Measurements from ENCODE around the gene CALM3. TPM values are rescaled to one million over a fixed set of nuclear protein-coding genes. Genes with fewer than 3 reads are reported as not detected.
"Not testable (repeated sequence)": the region's sequence is repeated elsewhere in the genome, so short reads cannot be mapped to it uniquely, and the experiment has no call there.

The CALM3 gene
- total RNA-seq, 1 experiment from 2014 or later = 484 TPM

DNA sequence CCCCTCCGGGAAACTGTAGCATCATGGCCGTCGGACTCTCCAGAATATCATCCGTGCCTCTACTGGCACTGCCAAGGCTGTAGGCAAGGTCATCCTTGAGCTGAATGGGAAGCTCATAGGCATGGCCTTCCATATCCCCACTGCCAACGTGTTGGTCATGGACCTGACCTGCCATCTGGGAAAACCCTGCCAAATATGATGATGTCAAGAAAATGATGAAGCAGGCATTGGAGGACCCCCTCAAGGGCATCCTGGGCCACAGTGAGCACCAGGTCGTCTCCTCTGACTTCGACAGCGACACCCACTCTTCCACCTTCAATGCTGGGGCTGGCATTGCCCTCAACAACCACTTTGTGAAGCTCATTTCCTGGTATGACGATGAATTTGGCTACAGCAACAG is 41.9 kb upstream of the CALM3 start:
- no peaks in the 10 kb centered on the region for H3K36me3 ChIP-seq (ENCODE audit: control insufficient read depth, insufficient read depth, low read length)
- no peak overlapping the region for H3K4me3 Mint-ChIP-seq (ENCODE audit: unreplicated experiment)
- intact Hi-C loops (cut with micrococcal nuclease; ENCODE audit: unreplicated experiment) = no loop called here
- POLR2A ChIA-PET = no interaction called here
- CTCF ChIA-PET = no interaction called here
- TF ChIP-seq, protein P1, sequence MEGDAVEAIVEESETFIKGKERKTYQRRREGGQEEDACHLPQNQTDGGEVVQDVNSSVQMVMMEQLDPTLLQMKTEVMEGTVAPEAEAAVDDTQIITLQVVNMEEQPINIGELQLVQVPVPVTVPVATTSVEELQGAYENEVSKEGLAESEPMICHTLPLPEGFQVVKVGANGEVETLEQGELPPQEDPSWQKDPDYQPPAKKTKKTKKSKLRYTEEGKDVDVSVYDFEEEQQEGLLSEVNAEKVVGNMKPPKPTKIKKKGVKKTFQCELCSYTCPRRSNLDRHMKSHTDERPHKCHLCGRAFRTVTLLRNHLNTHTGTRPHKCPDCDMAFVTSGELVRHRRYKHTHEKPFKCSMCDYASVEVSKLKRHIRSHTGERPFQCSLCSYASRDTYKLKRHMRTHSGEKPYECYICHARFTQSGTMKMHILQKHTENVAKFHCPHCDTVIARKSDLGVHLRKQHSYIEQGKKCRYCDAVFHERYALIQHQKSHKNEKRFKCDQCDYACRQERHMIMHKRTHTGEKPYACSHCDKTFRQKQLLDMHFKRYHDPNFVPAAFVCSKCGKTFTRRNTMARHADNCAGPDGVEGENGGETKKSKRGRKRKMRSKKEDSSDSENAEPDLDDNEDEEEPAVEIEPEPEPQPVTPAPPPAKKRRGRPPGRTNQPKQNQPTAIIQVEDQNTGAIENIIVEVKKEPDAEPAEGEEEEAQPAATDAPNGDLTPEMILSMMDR (IDR thresholded peaks at IDR 0.05; ENCODE audit: insufficient read depth in 1 of 2, low read depth in 1 of 2, low read length in 1 of 2, severe bottlenecking in 1 of 2, unreplicated experiment in 1 of 2) = no peak
- H3K4me1 ChIP-seq = no peaks in the 10 kb centered on the region
- no peaks in the 10 kb centered on the region for H3K27me3 Mint-ChIP-seq (ENCODE audit: insufficient read depth, unreplicated experiment)
- 0 out of 2 replicates have a peak, but pooled peaks cover 2% of the 10 kb centered on the region for H3K9me3 ChIP-seq
- H3K4me1 Mint-ChIP-seq (ENCODE audit: low read depth, unreplicated experiment) = no peaks in the 10 kb centered on the region
- BruUV-seq (replicated peaks) = no TSS peak
- H3K9me3 Mint-ChIP-seq (ENCODE audit: unreplicated experiment) = peaks cover 1% of the 10 kb centered on the region
- no peak overlapping the region for H3K27ac Mint-ChIP-seq (ENCODE audit: unreplicated experiment)
- H3K4me3 ChIP-seq (ENCODE audit: low read depth, low read length) = no peak overlapping the region
- no peaks in the 10 kb centered on the region for H3K36me3 Mint-ChIP-seq (ENCODE audit: insufficient read depth, unreplicated experiment)
- no peak for DNase-seq
- H3K27me3 ChIP-seq (replicated peaks; ENCODE audit: control insufficient read depth, insufficient read depth, low read length) = no peaks in the 10 kb centered on the region

DNA sequence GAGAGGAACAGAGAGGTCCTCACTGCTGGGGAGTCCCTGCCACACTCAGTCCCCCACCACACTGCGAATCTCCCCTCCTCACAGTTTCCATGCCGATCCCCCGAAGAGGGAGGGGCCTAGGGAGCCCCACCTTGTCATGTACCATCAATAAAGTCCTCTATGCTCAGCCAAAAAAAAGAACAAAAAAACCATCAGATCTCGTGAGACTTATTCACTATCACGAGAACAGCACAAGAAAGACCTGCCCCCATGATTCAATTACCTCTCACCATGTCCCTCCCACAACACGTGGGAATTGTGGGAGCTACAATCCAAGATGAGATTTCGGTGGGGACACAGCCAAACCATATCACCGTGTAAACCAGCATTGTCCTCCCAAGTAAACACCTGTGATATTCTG is 41.5 kb upstream of the CALM3 start:
- H3K27me3 ChIP-seq (replicated peaks; ENCODE audit: control insufficient read depth, insufficient read depth, low read length); H3K4me3 Mint-ChIP-seq (ENCODE audit: unreplicated experiment); H3K4me1 ChIP-seq; H3K4me3 ChIP-seq (ENCODE audit: low read depth, low read length); BruUV-seq (replicated peaks); H3K4me1 Mint-ChIP-seq (ENCODE audit: low read depth, unreplicated experiment); H3K27me3 Mint-ChIP-seq (ENCODE audit: insufficient read depth, unreplicated experiment); H3K9me3 ChIP-seq; CTCF ChIA-PET; DNase-seq; intact Hi-C loops (cut with micrococcal nuclease; ENCODE audit: unreplicated experiment); H3K9me3 Mint-ChIP-seq (ENCODE audit: unreplicated experiment); POLR2A ChIA-PET; H3K36me3 Mint-ChIP-seq (ENCODE audit: insufficient read depth, unreplicated experiment); H3K36me3 ChIP-seq (ENCODE audit: control insufficient read depth, insufficient read depth, low read length); H3K27ac Mint-ChIP-seq (ENCODE audit: unreplicated experiment): not testable (repeated sequence)

DNA sequence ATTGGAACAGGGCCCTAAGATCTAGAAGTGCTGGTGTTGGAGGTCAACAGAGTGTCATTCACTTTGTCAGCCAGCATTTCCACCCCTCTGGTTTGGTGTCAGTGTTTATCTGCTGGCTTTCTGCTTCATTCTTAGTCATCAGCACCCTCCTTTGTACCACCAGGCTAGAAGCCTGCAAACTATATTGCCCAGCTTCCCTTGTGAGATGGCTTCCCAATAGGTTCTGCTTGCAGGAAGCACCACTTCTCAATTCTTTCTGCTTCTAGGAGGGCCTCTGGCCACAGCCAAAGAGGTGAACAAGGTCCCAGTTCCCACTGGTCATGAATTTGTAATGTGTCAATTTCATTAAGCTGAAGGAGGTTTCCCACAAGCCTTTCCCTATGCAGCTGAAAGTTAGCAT is 36.4 kb upstream of the CALM3 start:
- no peaks in the 10 kb centered on the region for H3K27me3 ChIP-seq (replicated peaks; ENCODE audit: control insufficient read depth, insufficient read depth, low read length)
- ChIA-PET CTCF (interaction anchor here (0.6 kb wide), 1 partner anchor 219 kb away, joined by 7 read pairs; no protein-coding TSS in a partner anchor), POLR2A (no interaction called here)
- H3K27me3 Mint-ChIP-seq (ENCODE audit: insufficient read depth, unreplicated experiment) = no peaks in the 10 kb centered on the region
- H3K4me1 ChIP-seq = no peaks in the 10 kb centered on the region
- no peaks in the 10 kb centered on the region for H3K4me1 Mint-ChIP-seq (ENCODE audit: low read depth, unreplicated experiment)
- no peak for DNase-seq
- peaks cover 2% of the 10 kb centered on the region; the same call in 1 of the 2 replicates for H3K9me3 ChIP-seq
- no peak overlapping the region for H3K4me3 Mint-ChIP-seq (ENCODE audit: unreplicated experiment)
- intact Hi-C loops (cut with micrococcal nuclease; ENCODE audit: unreplicated experiment) = no loop called here
- no TSS peak for BruUV-seq (replicated peaks)
- no peaks in the 10 kb centered on the region for H3K9me3 Mint-ChIP-seq (ENCODE audit: unreplicated experiment)
- H3K4me3 ChIP-seq (ENCODE audit: low read depth, low read length) = no peak overlapping the region
- TF ChIP-seq, protein P1 (IDR thresholded peaks at IDR 0.05; ENCODE audit: insufficient read depth in 1 of 2, low read depth in 1 of 2, low read length in 1 of 2, severe bottlenecking in 1 of 2, unreplicated experiment in 1 of 2) = no peak
- no peak overlapping the region for H3K27ac Mint-ChIP-seq (ENCODE audit: unreplicated experiment)
- H3K36me3 Mint-ChIP-seq (ENCODE audit: insufficient read depth, unreplicated experiment) = no peaks in the 10 kb centered on the region
- H3K36me3 ChIP-seq (ENCODE audit: control insufficient read depth, insufficient read depth, low read length) = no peaks in the 10 kb centered on the region

GRCh38 chr19:46571495-46571894 is 29.6 kb upstream of the CALM3 start:
- TF ChIP-seq, protein P1 (IDR thresholded peaks at IDR 0.05; ENCODE audit: insufficient read depth in 1 of 2, low read depth in 1 of 2, low read length in 1 of 2, severe bottlenecking in 1 of 2, unreplicated experiment in 1 of 2) = peak; percentile 34 to 66
- ChIA-PET CTCF (interaction anchor here (0.6 to 1.2 kb wide), 7 partner anchors 29 to 279 kb away, joined by 3 to 7 read pairs (median 5); partner anchors contain the start of gene DACT3), POLR2A (interaction anchor here (0.6 kb wide), 1 partner anchor 32 kb away, joined by 4 read pairs; no protein-coding TSS in a partner anchor)
- Mint-ChIP-seq H3K9me3 (ENCODE audit: unreplicated experiment) (no peaks in the 10 kb centered on the region), H3K4me3 (ENCODE audit: unreplicated experiment) (no peak overlapping the region), H3K4me1 (ENCODE audit: low read depth, unreplicated experiment) (no peaks in the 10 kb centered on the region), H3K27ac (ENCODE audit: unreplicated experiment) (no peak overlapping the region), H3K27me3 (ENCODE audit: insufficient read depth, unreplicated experiment) (no peaks in the 10 kb centered on the region), H3K36me3 (ENCODE audit: insufficient read depth, unreplicated experiment) (peaks cover 6% of the 10 kb centered on the region)
- Histone ChIP-seq H3K4me3 (ENCODE audit: low read depth, low read length) (no peak overlapping the region), H3K4me1 (no peaks in the 10 kb centered on the region), H3K27me3 (replicated peaks; ENCODE audit: control insufficient read depth, insufficient read depth, low read length) (no peaks in the 10 kb centered on the region), H3K9me3 (peaks cover 2% of the 10 kb centered on the region; the same call in 1 of the 2 replicates), H3K36me3 (ENCODE audit: control insufficient read depth, insufficient read depth, low read length) (no peaks in the 10 kb centered on the region)
- intact Hi-C loops (cut with micrococcal nuclease; ENCODE audit: unreplicated experiment) = loop anchor here (1.0 kb wide), 1 partner anchor 29 kb away; no protein-coding TSS in a partner anchor
- BruUV-seq (replicated peaks) = no TSS peak
- peak; percentile 76 to 78 for DNase-seq

Measured in Caco-2 (cell line).